Right lobe of liver (tissue), 6 donors: ENCODE data around the gene SLC9B1. TPM values are rescaled to one million over a fixed set of nuclear protein-coding genes. Genes with fewer than 3 reads are reported as not detected.

Experiments used
- ATAC-seq, 4 donors: fragments of 200-7000 bp; cut with Tn5 transposase; one replicate each; pipeline ENCODE4 v1.9.1; 2020; ENCODE audit warnings: mild to moderate bottlenecking in 4 of 4, moderate library complexity in 4 of 4
- DNase-seq, 3 donors: peaks; one replicate each; pipeline ENCODE4 v3.0.0-alpha.2; 2020
- H3K27ac ChIP-seq, 3 donors: fragments of 200-600 bp; one replicate each; pipeline ENCODE4 v1.8.0; 2022
- H3K27me3 ChIP-seq, 2 donors: fragments of 200-600 bp; one replicate each; pipeline ENCODE4 v1.8.0; 2022
- H3K36me3 ChIP-seq, 4 donors: fragments of 200-600 bp; sonication (generic) in 1 of 4; one replicate each; pipeline versions ENCODE4 v1.5.1 to v1.8.0; 2017 to 2022; ENCODE audit warnings: control low read depth in 1 of 4
- H3K4me1 ChIP-seq, 4 donors: fragments of 200-600 bp; sonication (generic) in 1 of 4; one replicate each; pipeline versions ENCODE4 v1.5.1 to v1.8.0; 2017 to 2022; ENCODE audit warnings: control low read depth in 1 of 4
- H3K4me3 ChIP-seq, 3 donors: fragments of 200-600 bp; one replicate each; pipeline ENCODE4 v1.8.0; 2022
- H3K9me3 ChIP-seq, 4 donors: fragments of 200-600 bp; sonication (generic) in 1 of 4; one replicate each; pipeline versions ENCODE4 v1.5.1 to v1.8.0; 2017 to 2022; ENCODE audit warnings: control low read depth in 1 of 4
- CTCF ChIP-seq, 4 donors: fragments of 200-600 bp in 3 of 4; fragments of 450-650 bp in 1 of 4; IDR thresholded peaks; one replicate each; pipeline versions ENCODE4 v1.5.1 to v1.8.0; 2016 to 2022; ENCODE audit warnings: antibody characterized with exemption in 4 of 4, mild to moderate bottlenecking in 2 of 4
- POLR2A ChIP-seq: fragments of 450-650 bp; IDR thresholded peaks from one replicate; pipeline ENCODE4 v1.6.1; 2017; ENCODE audit warnings: antibody characterized with exemption, mild to moderate bottlenecking
- WGBS: methylation state at CpG from one replicate; pipeline ENCODE4 v1.1.6; 2018; ENCODE audit warnings: low coverage, low lambda C conversion rate; ENCODE audit not compliant: insufficient coverage; ENCODE audit errors: missing lambda C conversion rate; 5-methylcytosine and 5-hydroxymethylcytosine counted together
- intact Hi-C, 2 donors: fragments of 100-400 bp; cut with DNase I; formaldehyde crosslinking; loops; one replicate each; pipeline versions ENCODE4 v1.11.2 to v1.14.1; 2022
- total RNA-seq, 6 experiments: library from RNA; depleted of rRNA in 2 of 6; stranded (reverse); fragments of >200 nt in 2 of 6; fragmentation: NEBNext Ultra II Directional in 3 of 6; extraction: Animal tissue kit (Norgen Biotek cat#: 25700) in 3 of 6; gene quantifications; one replicate each; pipeline versions ENCODE4 v1.1.0 to v1.2.4, GENCODE V29; 2016 to 2023
- donor health status: DM: no; HTN: yes; CAD: no.
- donor health status: DM: no; HTN: no; CAD: no.
- donor health status: DM: no; HTN: no; CAD: no.
- donor health status: DM: no; HTN: yes; CAD: no.
- donor health status: DM: no; HTN: yes; CAD: no.

SLC9B1 gene
- total RNA-seq, 6 experiments from 2014 or later, result 0.24 to 0.56 (median 0.51) TPM; not detected in 2

DNA sequence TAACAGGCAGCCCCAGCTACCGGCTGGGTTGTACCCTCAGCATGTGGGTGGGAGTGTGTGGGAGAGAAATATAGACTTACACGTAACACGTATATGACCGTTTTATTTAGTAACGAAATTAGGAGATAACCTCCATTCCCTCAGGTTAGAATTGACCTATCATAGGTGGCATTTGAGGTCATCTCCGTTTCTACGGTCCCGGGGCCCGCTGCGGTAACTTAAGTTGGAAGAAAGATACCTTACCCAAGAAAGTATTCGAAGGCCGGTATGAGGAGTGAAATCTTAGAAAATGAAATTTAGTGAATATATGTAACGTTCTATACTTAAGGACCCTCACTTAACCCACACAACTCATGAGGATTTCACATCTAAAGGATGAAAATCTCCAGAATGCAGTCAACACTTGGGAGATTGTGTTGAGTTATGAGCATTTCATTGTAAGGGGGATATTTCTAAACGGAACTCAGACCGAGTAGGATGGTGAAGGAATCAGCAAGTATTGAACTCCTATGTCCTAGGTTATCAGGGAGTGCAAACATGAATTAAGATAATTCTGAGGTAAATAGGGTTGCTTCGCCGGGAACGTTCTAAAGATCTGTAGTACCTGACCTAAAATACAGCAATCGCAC lies 149.8 kb downstream of the SLC9B1 start:
- Histone ChIP-seq H3K27me3 (no peaks in the 10 kb centered on the region), H3K36me3 (peaks cover 0 to 2% (median 0%) of the 10 kb centered on the region in 4 donors), H3K27ac (peak overlapping the region; percentile 89 to 97 (median 96)), H3K9me3 (no peaks in the 10 kb centered on the region), H3K4me3 (peak overlapping the region; percentile 71 to 80 (median 73)), H3K4me1 (peaks cover 0 to 14% (median 9%) of the 10 kb centered on the region in 4 donors)
- WGBS, result 2% methylated on average over 19 of the region's 19 CpGs
- TF ChIP-seq POLR2A (no peak), CTCF (IDR thresholded peaks at IDR 0.05) (no peak)
- DNase-seq, result no peak
- peak; percentile 12 to 28 (median 18) for ATAC-seq
- intact Hi-C loops, result loop anchor here in 1 of 2 donors (5.0 kb wide), 1 partner anchor 42 kb away; the partner anchor contains the start of gene UBE2D3

DNA sequence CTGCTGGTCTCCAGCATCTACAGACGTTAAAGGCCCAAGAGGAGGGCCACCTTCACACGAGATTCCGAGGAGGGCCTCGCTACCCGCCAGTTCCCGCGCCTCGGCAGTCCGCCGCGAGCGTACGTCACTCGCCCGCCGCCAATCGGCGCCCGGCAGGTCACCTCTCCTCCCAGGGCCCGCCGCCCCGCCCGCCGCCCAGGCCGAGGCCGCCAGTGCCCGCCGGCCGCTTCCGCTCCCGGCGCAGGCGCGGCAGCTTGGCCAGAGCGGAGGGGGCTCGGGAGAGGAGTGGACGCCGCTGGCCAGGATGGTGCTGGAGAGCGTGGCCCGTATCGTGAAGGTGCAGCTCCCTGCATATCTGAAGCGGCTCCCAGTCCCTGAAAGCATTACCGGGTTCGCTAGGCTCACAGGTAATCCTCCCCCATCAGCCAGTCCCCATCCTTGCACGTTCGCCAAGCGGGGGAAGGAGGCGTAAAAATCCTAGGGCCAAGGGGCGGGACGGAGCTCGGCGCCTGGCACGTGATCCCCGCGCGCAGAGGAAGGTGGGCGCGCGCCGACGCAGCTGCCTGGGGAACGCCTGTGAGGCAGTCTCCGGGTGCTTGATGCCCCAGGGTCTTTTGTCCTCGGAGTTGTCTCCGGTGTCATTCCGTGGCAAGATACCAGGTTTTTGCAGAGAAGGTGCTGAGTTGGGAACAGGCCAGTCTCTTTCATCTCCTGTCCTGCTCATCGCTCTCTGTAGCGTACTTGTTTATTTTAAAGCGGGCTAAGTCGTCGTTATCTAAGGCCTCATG lies 150.5 kb downstream of the SLC9B1 start, which contains the start of gene CISD2:
Gene CISD2 (plus strand): TSS at position 212 of the 788 bp plus-strand sequence. CDS start 93 bp downstream, at position 305.
- DNase-seq (peak; percentile 95 to 96 (median 96)), ATAC-seq (peak; percentile 91 to 97 (median 94))
- Histone ChIP-seq H3K27me3 (no peaks in the 10 kb centered on the region), H3K4me3 (peak within 1 kb of the TSS; percentile 71 to 80 (median 73)), H3K9me3 (no peaks in the 10 kb centered on the region), H3K27ac (peak within 1 kb of the TSS; percentile 89 to 97 (median 96)), H3K4me1 (peaks cover 0 to 14% (median 9%) of the 10 kb centered on the region in 4 donors), H3K36me3 (no peaks in the 10 kb centered on the region)
- WGBS, result 0% methylated on average over 12 of the region's 71 CpGs
- TF ChIP-seq CTCF (IDR thresholded peaks at IDR 0.05) (no peak), POLR2A (peak; percentile 92)
- intact Hi-C loops, result loop anchor here in 1 of 2 donors (5.0 kb wide), 1 partner anchor 42 kb away; the partner anchor contains the start of gene UBE2D3

DNA sequence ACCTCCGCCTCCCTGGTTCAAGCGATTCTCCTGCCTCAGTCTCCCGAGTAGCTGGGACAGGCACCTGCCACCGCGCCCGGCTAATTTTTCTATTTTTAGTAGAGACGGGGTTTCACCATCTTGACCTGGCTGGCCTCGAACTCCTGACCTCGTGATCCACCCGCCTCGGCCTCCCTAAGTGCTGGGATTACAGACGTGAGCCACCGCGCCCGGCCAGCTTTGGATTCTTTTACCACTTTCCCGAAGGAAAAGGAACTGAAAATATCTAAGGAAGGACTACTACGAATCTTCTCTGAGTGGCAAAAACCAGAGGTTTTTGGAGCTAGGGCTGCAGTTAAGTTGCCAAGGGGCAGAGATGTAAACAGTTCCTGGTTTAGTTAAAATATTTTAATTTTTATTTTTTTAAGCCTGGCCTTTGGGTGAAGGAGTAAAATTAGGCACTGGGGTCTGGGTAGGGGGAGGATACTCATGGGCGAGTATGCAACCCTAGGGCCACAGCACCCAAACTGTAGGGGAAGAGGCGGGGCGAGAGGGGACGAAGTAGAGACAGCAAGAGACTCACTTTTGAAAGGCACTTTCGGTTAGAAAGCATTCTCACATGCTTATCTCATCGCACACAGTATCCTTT lies 151.2 kb downstream of the SLC9B1 start:
- Histone ChIP-seq H3K36me3 (no peaks in the 10 kb centered on the region), H3K4me1 (peaks cover 0 to 14% (median 9%) of the 10 kb centered on the region in 4 donors), H3K27ac (peak overlapping the region; percentile 89 to 97 (median 96)), H3K27me3 (no peaks in the 10 kb centered on the region), H3K4me3 (peak overlapping the region; percentile 71 to 80 (median 73)), H3K9me3 (no peaks in the 10 kb centered on the region)
- ATAC-seq, result peak; percentile 53 to 68 (median 64)
- DNase-seq, result peak in 1 of 3 donors; percentile 55
- 6% methylated on average over 22 of the region's 23 CpGs for WGBS
- intact Hi-C loops, result loop anchor here in 1 of 2 donors (5.0 kb wide), 1 partner anchor 41 kb away; the partner anchor contains the start of gene UBE2D3
- TF ChIP-seq POLR2A (no peak), CTCF (IDR thresholded peaks at IDR 0.05) (no peak)
